T-cell (primary cell): ENCODE data around the gene KRTAP12-3. TPM values are rescaled to one million over a fixed set of nuclear protein-coding genes. Genes with fewer than 3 reads are reported as not detected.
"Not testable (repeated sequence)": the region's sequence is repeated elsewhere in the genome, so short reads cannot be mapped to it uniquely, and the experiment has no call there.

Source experiments
- ATAC-seq, 4 experiments: fragments of 200-7000 bp in 3 of 4; fragments of 150-1000 bp in 1 of 4; cut with Tn5 transposase; replicated peaks in 1 of 4; 1 replicate in 3 of 4; 2 replicates in 1 of 4; pipeline ENCODE4 v1.10.0; 2021; ENCODE audit warnings: moderate library complexity in 3 of 4, mild to moderate bottlenecking in 2 of 4, moderate number of reproducible peaks in 1 of 4
- CTCF ChIA-PET, 2 donors: fragments of 300-600 bp; sonication (Branson Sonifier 250); formaldehyde crosslinking; loops; one replicate each; lab custom pipeline; 2022; ENCODE audit warnings: antibody characterized with exemption in 2 of 2; lab: Charles Lee
- POLR2A ChIA-PET, 2 donors: fragments of 300-600 bp; sonication (Branson Sonifier 250); formaldehyde crosslinking; loops; one replicate each; lab custom pipeline; 2022; ENCODE audit warnings: antibody characterized with exemption in 2 of 2; lab: Charles Lee
- DNase-seq, 35 experiments: peaks; one replicate each; pipeline versions ENCODE4 v3.0.0 to v3.0.0-alpha.2; 2013 to 2023
- H3K27ac ChIP-seq: one replicate; pipeline ENCODE4 v1.5.1; 2013; ENCODE audit warnings: low read length
- H3K27me3 ChIP-seq, 2 experiments: replicated peaks in 1 of 2; 1 replicate in 1 of 2; 2 replicates in 1 of 2; pipeline versions ENCODE4 v1.6.1 to v1.7.0; 2013; ENCODE audit warnings: low read length in 1 of 2, mixed read lengths in 1 of 2; ENCODE audit not compliant: control insufficient read depth in 2 of 2, insufficient read depth in 2 of 2; ENCODE audit errors: extremely low read depth in 1 of 2
- H3K36me3 ChIP-seq, 2 donors: 1 replicate in 1 of 2; 2 replicates in 1 of 2; pipeline versions ENCODE4 v1.6.1 to v1.7.0; 2013; ENCODE audit warnings: low read length in 1 of 2; ENCODE audit not compliant: control insufficient read depth in 2 of 2, insufficient read depth in 1 of 2; ENCODE audit errors: extremely low read depth in 1 of 2
- H3K4me1 ChIP-seq, 2 experiments: 1 replicate in 1 of 2; 2 replicates in 1 of 2; pipeline versions ENCODE4 v1.6.1 to v1.7.0; 2013; ENCODE audit warnings: low read length in 2 of 2, mixed read lengths in 1 of 2; ENCODE audit not compliant: insufficient read depth in 2 of 2, control insufficient read depth in 1 of 2; ENCODE audit errors: extremely low read depth in 1 of 2
- H3K4me3 ChIP-seq, 2 donors: 1 replicate in 1 of 2; 2 replicates in 1 of 2; pipeline versions ENCODE4 v1.5.1 to v1.7.0; 2013; ENCODE audit warnings: mild to moderate bottlenecking in 2 of 2, low read length in 1 of 2, moderate library complexity in 1 of 2; ENCODE audit not compliant: control insufficient read depth in 1 of 2; ENCODE audit errors: extremely low read depth in 1 of 2
- H3K9me3 ChIP-seq: 2 replicates; pipeline ENCODE4 v1.7.0; 2013
- H3K27ac Mint-ChIP-seq, 2 donors: one replicate each; pipeline ENCODE4 v1.8.0; 2020 to 2021; ENCODE audit warnings: mild to moderate bottlenecking in 2 of 2, mixed read lengths in 2 of 2
- H3K27me3 Mint-ChIP-seq, 2 donors: one replicate each; pipeline ENCODE4 v1.8.0; 2021 to 2022; ENCODE audit warnings: mixed read lengths in 2 of 2
- H3K36me3 Mint-ChIP-seq: one replicate; pipeline ENCODE4 v1.8.0; 2021; ENCODE audit warnings: mixed read lengths
- H3K4me1 Mint-ChIP-seq, 3 donors: one replicate each; pipeline ENCODE4 v1.8.0; 2020 to 2022; ENCODE audit warnings: mixed read lengths in 3 of 3, mild to moderate bottlenecking in 1 of 3
- H3K4me3 Mint-ChIP-seq, 3 donors: one replicate each; pipeline ENCODE4 v1.8.0; 2020 to 2022; ENCODE audit warnings: mild to moderate bottlenecking in 3 of 3, mixed read lengths in 3 of 3, moderate library complexity in 3 of 3
- H3K9me3 Mint-ChIP-seq, 3 donors: one replicate each; pipeline ENCODE4 v1.8.0; 2020 to 2022; ENCODE audit warnings: mixed read lengths in 3 of 3
- WGBS: methylation state at CpG from one replicate; pipeline ENCODE4 v1.1.5; 2013; ENCODE audit warnings: missing lambda C conversion rate; ENCODE audit not compliant: insufficient coverage; 5-methylcytosine and 5-hydroxymethylcytosine counted together
- total RNA-seq, 35 experiments: library from RNA in 6 of 35; stranded (reverse) in 6 of 35; fragments of 120-200 nt in 1 of 35; gene quantifications; one replicate each; pipeline versions ENCODE4 v1.2.1 to v1.2.4 and lab custom pipeline; 2013 to 2026

The KRTAP12-3 gene, protein sequence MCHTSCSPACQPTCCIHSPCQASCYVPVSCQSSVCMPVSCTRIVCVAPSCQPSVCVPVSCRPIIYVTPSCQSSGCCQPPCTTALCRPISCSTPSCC
- not detected for total RNA-seq
- not detected for total RNA-seq (2013)
- total RNA-seq (lab: John Stamatoyannopoulos, UW), result 0 to 0.37 (median 0) reads per million in 29 experiments

DNA sequence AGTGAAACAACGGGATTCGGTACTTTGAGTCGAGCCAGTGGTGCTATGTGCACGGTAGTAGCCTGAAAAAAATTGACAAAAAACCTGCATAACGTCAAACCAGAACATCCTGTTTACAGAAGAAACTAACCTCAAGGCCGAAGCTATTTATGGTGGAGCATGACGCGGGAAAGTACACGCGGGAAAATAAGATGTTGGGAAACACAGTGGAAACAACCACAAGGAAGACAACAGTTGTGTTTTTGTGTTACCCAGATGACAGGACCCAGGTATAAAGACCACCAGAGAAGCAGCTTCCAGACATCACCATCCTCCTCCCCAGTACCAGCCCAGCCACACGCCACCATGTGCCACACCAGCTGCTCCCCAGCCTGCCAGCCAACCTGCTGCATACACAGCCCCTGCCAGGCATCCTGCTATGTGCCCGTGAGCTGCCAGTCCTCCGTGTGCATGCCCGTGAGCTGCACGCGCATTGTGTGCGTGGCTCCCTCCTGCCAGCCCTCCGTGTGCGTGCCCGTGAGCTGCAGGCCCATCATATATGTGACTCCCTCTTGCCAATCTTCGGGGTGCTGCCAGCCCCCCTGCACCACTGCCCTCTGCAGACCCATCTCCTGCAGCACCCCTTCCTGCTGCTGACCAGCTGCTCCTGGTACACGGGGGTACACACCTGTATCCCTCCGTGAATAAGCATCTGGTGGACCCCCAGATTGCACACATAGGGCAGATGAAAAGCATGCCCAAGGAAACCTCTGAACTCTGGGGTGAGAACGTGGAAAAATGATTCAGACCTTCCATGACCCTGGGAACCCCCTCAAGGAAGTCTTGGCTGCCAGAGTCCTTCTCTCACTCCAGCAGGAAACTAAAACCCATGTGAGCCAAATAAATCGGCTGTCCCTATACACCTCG, at the start of gene KRTAP12-3:
TSS of gene KRTAP12-3 (plus strand) at position 298 of the 906 bp plus-strand sequence. CDS start at position 346, 48 bp downstream.
- H3K27me3 Mint-ChIP-seq, result no peaks in the 10 kb centered on the region
- Histone ChIP-seq H3K27me3 (no peaks in the 10 kb centered on the region), H3K36me3 (no peaks in the 10 kb centered on the region), H3K27ac (peak within 1 kb of the TSS; percentile 93), H3K9me3 (no peaks in the 10 kb centered on the region), H3K4me1 (peaks cover 0 to 62% of the 10 kb centered on the region in 2 experiments), H3K4me3 (no peak within 1 kb of the TSS)
- H3K9me3 Mint-ChIP-seq, result peaks cover 12 to 28% (median 18%) of the 10 kb centered on the region in 3 donors
- H3K4me1 Mint-ChIP-seq, result peaks cover 60 to 73% (median 68%) of the 10 kb centered on the region in 3 donors
- DNase-seq, result peak; percentile 33 to 89 (median 71)
- ChIA-PET POLR2A (interaction anchor here in 1 of 2 donors (0.7 to 1.1 kb wide), 2 partner anchors 33 to 39 kb away, joined by 3 to 4 read pairs; no protein-coding TSS in a partner anchor), CTCF (interaction anchor here in 1 of 2 donors (0.6 to 1.3 kb wide), 7 partner anchors 15 to 143 kb away, joined by 3 to 10 read pairs (median 4); partner anchors contain the start of gene UBE2G2)
- H3K4me3 Mint-ChIP-seq, result peak within 1 kb of the TSS; percentile 58 to 72 (median 60)
- H3K27ac Mint-ChIP-seq, result peak within 1 kb of the TSS; percentile 89 to 98
- 43% methylated on average over 17 of the region's 26 CpGs for WGBS
- peaks cover 18% of the 10 kb centered on the region for H3K36me3 Mint-ChIP-seq
- ATAC-seq, result peak; percentile 66 to 76 (median 73)

DNA sequence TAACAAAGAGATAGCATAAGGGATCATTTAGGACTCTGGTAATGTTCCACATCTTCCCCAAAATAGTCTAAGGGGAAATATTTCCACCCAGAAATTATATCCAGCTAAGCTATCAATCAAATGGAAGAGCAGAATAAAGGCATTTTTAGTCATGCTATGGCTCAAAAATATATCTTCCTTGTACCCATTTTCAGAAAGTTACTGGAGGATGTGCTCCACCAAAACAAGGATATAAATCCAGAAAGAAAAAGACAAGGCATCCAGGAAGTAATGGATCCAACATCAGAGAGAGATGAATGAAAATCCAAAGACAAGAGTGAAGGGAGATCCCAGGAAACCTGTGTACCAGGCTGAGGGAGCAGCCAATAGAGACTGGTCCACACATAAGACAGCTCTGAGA, 48.5 kb upstream of the KRTAP12-3 start:
- Mint-ChIP-seq H3K4me3 (no peak overlapping the region), H3K4me1 (peaks cover 0 to 3% (median under 1%) of the 10 kb centered on the region in 3 donors), H3K36me3 (peaks cover 6% of the 10 kb centered on the region), H3K9me3 (peaks cover 12 to 32% (median 16%) of the 10 kb centered on the region in 3 donors), H3K27me3 (peaks cover 6 to 12% of the 10 kb centered on the region in 2 donors), H3K27ac (no peak overlapping the region)
- no peaks in the 10 kb centered on the region for H3K9me3 ChIP-seq
- ATAC-seq, result no peak
- DNase-seq, result no peak
- CTCF ChIA-PET, result no interaction called here
- peaks cover 0 to 1% of the 10 kb centered on the region in 2 experiments for H3K27me3 ChIP-seq
- H3K4me3 ChIP-seq, result no peak overlapping the region
- H3K27ac ChIP-seq, result no peak overlapping the region
- H3K36me3 ChIP-seq, result no peaks in the 10 kb centered on the region
- POLR2A ChIA-PET, result interaction anchor here in 1 of 2 donors (0.6 kb wide), 1 partner anchor 172 kb away, joined by 4 read pairs; no protein-coding TSS in a partner anchor
- H3K4me1 ChIP-seq, result no peaks in the 10 kb centered on the region

DNA sequence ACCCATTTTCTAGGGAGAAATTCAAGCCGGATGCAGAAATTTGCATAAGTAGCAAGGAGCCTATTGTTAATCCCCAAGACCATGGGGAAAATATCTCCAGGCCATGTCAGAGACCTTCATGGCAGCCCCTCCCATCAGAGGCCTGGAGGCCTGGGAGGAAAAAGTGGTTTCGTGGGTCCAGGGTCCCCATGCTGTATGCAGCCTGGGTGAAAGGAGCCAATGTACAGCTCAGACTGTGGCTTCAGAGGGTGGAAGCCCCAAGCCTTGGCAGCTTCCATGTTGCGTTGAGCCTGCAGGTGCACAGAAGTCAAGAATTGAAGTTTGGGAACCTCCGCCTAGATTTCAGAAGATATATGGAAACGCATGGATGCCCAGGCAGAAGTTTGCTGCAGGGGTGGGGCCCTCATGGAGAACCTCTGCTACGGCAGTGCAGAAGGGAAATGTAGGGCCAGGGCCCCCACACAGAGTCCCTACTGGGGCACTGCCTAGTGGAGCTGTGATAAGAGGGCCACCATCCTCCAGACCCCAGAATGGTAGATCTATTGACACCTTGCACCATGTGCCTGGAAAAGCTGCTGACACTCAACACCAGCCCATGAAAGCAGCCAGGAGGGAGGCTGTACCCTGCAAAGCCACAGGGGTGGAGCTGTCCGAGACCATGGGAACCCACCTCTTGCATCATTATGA, 47.4 kb upstream of the KRTAP12-3 start:
- H3K27ac Mint-ChIP-seq, POLR2A ChIA-PET, H3K4me3 ChIP-seq, H3K4me1 ChIP-seq, H3K4me3 Mint-ChIP-seq, H3K27ac ChIP-seq, ATAC-seq, H3K36me3 Mint-ChIP-seq, H3K4me1 Mint-ChIP-seq, CTCF ChIA-PET, H3K27me3 ChIP-seq, H3K27me3 Mint-ChIP-seq, H3K36me3 ChIP-seq, H3K9me3 ChIP-seq, DNase-seq: not testable (repeated sequence)
- H3K9me3 Mint-ChIP-seq, result peaks cover 12 to 32% (median 16%) of the 10 kb centered on the region in 3 donors
- WGBS, result 91% methylated on average over 5 of the region's 7 CpGs

DNA sequence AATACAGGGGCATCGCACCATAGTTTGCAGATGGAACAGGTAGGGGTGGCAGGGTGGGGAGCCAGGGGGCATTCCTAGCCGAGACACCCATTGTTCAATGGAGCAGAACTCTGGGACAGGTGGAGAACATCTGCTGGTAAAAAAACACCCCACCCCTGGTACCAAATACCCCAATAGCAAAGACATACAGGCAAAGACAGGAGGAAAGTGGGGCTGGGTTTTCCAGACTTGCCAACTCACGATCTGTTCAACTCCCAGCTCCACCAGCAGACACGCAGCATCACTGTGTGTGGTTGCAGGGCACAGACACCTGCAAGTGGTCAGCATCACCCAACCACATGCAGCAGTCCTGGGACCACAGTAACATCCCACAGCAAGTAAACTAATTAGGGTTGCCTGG, 46.2 kb upstream of the KRTAP12-3 start:
- Histone ChIP-seq H3K27me3 (peaks cover 0 to 9% of the 10 kb centered on the region in 2 experiments), H3K27ac (no peak overlapping the region), H3K9me3 (no peaks in the 10 kb centered on the region), H3K4me3 (no peak overlapping the region), H3K36me3 (no peaks in the 10 kb centered on the region), H3K4me1 (peaks cover 0 to 10% of the 10 kb centered on the region in 2 experiments)
- Mint-ChIP-seq H3K9me3 (peaks cover 12 to 28% (median 16%) of the 10 kb centered on the region in 3 donors), H3K27me3 (peaks cover 4% of the 10 kb centered on the region in 2 donors), H3K4me3 (no peak overlapping the region), H3K4me1 (peaks cover 11 to 18% (median 16%) of the 10 kb centered on the region in 3 donors), H3K36me3 (peaks cover 5% of the 10 kb centered on the region), H3K27ac (no peak overlapping the region)
- CTCF ChIA-PET, result no interaction called here
- ATAC-seq (no peak), DNase-seq (no peak)
- POLR2A ChIA-PET, result no interaction called here
- WGBS, result 94% methylated on average over 2 of the region's 4 CpGs

DNA sequence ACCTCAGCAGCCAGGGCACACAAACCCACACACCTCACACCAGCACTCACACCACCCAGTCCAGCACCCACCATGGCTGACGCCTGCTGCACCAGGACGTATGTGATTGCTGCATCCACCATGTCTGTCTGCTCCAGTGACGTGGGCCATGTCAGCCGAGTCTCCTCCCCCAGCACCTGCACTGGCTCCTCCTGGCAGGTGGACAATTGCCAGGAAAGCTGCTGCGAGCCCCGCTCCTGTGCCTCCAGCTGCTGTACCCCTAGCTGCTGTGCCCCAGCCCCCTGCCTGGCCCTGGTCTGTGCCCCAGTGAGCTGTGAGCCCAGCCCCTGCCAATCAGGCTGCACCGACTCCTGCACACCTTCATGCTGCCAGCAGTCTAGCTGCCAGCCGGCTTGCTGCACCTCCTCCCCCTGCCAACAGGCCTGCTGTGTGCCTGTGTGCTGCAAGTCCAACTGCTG, 45.7 kb upstream of the KRTAP12-3 start, which contains the start of gene KRTAP10-8:
TSS of gene KRTAP10-8 (plus strand) at position 51 of the 458 bp plus-strand sequence. CDS start at position 73, 22 bp downstream.
- ChIA-PET CTCF (no interaction called here), POLR2A (no interaction called here)
- Histone ChIP-seq H3K4me3 (no peak within 1 kb of the TSS), H3K27me3 (peaks cover 0 to 9% of the 10 kb centered on the region in 2 experiments), H3K4me1 (peaks cover 0 to 15% of the 10 kb centered on the region in 2 experiments), H3K36me3 (no peaks in the 10 kb centered on the region), H3K9me3 (no peaks in the 10 kb centered on the region), H3K27ac (no peak within 1 kb of the TSS)
- H3K4me3 Mint-ChIP-seq, result no peak within 1 kb of the TSS
- no peak within 1 kb of the TSS for H3K27ac Mint-ChIP-seq
- H3K36me3 Mint-ChIP-seq, result peaks cover 4% of the 10 kb centered on the region
- H3K4me1 Mint-ChIP-seq, result peaks cover 15 to 23% (median 21%) of the 10 kb centered on the region in 3 donors
- peaks cover 12 to 27% (median 16%) of the 10 kb centered on the region in 3 donors for H3K9me3 Mint-ChIP-seq
- H3K27me3 Mint-ChIP-seq, result peaks cover 2 to 3% of the 10 kb centered on the region in 2 donors
- 95% methylated on average over 6 of the region's 8 CpGs for WGBS
- no peak for ATAC-seq
- no peak for DNase-seq
